Measurements from ENCODE around the gene ZNF292.

DNA sequence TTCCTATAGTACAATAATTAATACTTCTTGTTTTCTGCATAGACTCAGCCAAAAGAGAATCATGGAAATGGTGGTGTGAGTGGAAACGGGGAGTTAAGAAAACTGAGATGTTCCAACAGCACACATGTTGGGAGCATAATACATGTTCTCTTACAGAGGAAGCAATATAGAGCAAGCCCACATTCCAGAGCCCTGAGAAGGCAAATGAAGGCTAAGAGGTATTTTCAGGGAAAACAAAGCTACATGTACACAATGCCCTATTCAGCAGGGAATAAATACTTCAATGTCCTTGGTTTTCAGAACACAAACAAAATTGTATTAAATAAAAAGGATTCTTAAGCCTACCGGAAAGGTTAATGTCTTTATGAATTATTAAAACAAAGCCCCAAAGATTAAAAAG, 131.9 kb downstream of the ZNF292 start:
- TF ChIP-seq CTCF (IDR thresholded peaks at IDR 0.05; ENCODE audit: low read depth, low read length, poor library complexity, severe bottlenecking) (no peak), EZH2phosphoT487 (IDR thresholded peaks at IDR 0.05; ENCODE audit: borderline replicate concordance, low read length) (no peak)
